ENCODE data around the gene ZFP91.

DNA sequence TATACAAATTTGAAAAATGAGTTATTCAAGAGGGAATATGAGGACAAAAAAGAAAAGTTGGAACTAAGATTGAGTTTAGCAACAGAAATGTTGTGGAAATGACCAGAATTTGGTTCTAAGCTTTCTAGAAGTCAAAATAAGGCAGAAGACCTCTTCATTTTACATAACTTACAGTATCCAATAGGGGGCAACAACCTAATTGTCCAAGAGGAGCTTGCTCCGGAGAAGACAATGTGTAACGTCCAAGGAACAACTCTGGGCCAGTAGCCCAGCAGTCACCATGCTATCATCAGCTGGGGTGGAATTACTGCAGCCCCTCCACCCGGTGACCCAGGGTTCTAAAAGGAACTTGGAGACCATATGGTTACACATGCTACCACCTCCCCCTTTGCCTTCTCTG lies 57.7 kb downstream of the ZFP91 start:
- TF ChIP-seq, protein P1, sequence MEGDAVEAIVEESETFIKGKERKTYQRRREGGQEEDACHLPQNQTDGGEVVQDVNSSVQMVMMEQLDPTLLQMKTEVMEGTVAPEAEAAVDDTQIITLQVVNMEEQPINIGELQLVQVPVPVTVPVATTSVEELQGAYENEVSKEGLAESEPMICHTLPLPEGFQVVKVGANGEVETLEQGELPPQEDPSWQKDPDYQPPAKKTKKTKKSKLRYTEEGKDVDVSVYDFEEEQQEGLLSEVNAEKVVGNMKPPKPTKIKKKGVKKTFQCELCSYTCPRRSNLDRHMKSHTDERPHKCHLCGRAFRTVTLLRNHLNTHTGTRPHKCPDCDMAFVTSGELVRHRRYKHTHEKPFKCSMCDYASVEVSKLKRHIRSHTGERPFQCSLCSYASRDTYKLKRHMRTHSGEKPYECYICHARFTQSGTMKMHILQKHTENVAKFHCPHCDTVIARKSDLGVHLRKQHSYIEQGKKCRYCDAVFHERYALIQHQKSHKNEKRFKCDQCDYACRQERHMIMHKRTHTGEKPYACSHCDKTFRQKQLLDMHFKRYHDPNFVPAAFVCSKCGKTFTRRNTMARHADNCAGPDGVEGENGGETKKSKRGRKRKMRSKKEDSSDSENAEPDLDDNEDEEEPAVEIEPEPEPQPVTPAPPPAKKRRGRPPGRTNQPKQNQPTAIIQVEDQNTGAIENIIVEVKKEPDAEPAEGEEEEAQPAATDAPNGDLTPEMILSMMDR (IDR thresholded peaks at IDR 0.05), result no peak
- TF ChIP-seq POLR2AphosphoS5 (IDR thresholded peaks at IDR 0.05), result no peak
- no peak for TF ChIP-seq POLR2A (IDR thresholded peaks at IDR 0.05)

All from breast epithelium (tissue), 3 donors.